GM19455 (cell line): ENCODE data around the gene RGS17.
"Not testable (repeated sequence)": the region's sequence is repeated elsewhere in the genome, so short reads cannot be mapped to it uniquely, and the experiment has no call there.

Experiments used
- ATAC-seq: cut with Tn5 transposase; IDR thresholded peaks from one replicate; pipeline ENCODE4 v1.9.1; 2021; ENCODE audit not compliant: unreplicated experiment

The RGS17 gene

DNA sequence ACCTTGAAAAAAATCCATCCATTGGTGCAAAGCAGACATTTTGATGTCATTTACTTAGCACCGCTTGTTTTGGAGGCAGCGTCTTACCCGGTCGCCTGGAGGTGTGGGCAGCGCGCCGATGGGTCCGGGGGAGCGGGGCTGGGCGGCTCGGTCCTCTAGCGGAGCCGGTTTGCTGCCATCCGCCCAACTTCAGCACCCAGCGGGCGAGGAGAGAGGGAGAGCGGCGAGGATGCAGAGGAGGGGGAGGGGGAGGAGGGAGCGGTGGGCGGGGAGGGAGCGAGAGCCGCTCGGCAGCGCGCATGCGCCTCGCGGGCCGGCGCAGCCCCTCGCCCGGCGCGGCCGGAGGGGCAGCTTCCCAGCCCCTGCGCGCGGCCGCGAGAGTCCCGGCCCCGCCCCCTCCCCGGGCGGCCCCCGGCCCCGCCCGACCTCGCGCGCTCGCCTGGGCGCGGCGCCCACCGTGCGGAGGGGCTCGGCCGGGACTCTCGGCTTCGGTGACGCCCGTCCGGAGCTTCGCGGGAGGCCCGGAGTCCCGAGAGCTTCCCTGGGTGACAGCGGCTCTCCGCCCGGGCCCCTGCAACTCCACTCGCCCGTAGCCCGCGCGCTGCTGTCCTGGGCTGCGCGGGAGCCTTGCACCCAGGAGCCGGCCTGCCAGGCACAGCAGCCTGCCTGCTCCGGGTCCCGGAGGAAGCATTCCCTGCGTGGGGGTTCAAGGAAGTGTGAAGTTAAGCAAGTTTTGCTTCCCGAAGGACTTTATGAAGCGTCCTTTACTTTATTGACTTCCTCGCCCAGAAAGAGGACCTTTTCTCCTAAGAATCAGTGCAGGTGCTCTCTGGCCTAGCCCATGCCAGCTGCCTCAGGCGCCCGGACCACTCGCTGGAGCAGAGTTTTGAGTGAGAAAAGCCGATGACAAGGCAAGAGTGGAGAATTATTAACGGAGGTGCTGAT is at the start of gene RGS17:
Gene RGS17, minus strand, starts transcription at position 246 of the 945 bp plus-strand sequence. CDS start 87,264 bp downstream, outside the sequence.
- ATAC-seq, result peak; percentile 49

GRCh38 chr6:153172815-153173214 is 41.7 kb upstream of the RGS17 start:
- ATAC-seq, result no peak

- no peak for ATAC-seq
These were observed 39.4 kb upstream of the RGS17 start for GRCh38 chr6:153170511-153170910.

DNA sequence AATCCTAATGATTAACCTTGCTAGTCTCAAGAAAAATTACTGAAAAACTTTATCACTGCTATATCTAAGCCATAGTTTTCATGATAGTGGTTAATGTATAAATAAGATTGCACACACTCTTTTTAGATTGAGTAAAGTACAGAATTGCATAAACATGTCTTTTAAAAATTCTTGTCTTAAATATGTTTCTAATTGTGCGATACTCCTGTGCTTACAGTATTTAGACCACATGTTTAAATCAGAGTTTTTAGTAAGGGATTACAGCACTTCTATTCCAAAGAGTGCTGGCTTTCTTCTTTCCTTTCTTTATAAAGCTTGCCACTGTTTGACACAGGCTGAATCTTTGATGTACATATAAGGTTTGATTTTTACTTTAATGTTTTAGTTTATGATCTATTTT is 36.8 kb upstream of the RGS17 start:
- no peak for ATAC-seq

- no peak for ATAC-seq
These were observed 36.2 kb upstream of the RGS17 start for GRCh38 chr6:153167061-153167891.

- ATAC-seq, result no peak
These were observed 31.6 kb upstream of the RGS17 start for GRCh38 chr6:153162646-153163045.

GRCh38 chr6:153162172-153162571 is 31.1 kb upstream of the RGS17 start:
- ATAC-seq, result no peak

DNA sequence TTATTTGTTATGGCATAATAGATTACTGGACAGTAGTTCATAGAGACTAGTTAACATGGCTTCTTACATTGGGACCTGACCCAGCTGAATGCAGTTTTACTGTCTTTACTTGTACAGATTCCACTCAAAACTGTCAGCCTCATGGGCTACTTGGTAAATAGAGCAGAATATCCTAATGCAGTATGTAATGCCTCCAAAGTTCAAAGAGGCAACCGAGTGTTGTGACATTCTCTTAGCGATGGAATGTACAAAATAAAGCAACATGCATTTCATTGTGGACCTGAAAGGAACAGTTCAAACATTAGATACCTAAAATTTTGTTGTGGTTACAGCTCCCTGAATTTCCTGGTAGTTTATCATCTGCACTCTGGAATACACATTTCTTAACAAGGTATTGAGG is 29.1 kb upstream of the RGS17 start:
- ATAC-seq, result no peak

DNA sequence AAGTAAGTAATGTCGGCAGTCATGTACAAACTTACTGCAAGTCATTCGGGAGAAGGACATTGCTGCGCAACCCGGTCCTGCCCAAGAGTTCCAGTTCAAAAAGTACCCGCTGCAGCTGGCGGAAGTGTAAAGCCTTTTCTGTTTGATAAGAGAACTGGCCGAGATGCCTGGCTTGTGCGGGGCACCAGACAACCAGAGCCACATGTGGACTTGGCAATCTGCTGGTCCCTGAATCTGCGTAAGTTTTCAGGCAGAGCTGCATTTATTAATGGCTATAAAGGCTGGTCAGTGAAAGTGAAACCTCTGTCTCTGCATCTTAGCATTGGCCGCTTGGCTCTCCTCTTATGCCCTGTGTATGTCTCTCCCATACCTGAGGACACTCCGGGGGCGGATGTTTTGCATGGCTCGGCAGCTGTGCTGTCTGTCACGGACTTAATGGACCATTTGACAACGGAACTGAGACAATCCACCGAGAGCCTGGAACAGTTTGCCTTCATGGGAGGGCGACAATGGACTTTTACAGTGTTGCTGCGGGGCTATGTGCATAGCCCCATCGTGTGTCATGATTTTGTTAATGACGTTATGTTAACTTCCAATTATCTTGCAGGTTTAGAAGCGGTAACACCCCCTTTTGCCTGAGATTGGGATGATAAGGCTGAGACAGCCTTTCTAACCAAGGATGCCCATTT is 19.8 kb upstream of the RGS17 start:
- no peak for ATAC-seq

DNA sequence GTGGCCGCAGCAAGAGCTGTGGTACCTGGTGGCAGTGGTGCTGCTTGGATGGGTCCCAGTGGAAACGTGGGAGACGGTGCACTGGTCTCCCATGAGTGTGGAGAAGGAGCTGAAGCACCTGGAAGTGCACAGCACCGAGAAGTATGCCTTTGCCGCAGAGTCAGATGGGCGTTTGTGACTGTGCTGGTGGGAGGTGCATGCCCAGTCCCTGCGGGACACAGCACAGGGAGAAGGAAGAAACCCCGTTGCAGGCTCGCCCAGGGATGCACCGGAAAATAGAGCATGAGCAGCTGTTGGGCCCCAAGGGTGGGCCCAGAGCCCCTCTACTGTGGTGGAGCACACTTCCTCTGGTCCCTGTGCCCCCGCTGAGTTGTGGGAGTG is 19.3 kb upstream of the RGS17 start:
- ATAC-seq, result no peak

DNA sequence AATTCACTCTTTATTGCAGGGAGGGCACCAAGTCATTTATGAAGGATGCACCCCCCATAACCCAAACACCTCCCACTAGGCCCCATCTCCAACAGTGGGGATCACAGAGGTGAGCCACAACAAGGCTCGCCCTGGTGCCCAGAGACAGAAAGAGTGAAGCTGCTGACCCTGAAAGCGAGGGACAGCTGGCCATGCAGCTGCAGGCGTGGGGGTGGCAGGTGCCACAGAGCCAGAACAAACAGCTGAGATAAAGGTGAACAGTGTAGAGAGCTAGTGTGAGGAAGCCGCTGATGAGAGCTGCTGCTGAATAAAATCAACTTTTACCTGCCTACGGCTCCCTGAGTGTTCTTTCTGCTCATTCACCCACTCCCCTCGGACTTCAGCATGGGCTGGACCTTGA is 18.8 kb upstream of the RGS17 start:
- no peak for ATAC-seq

GRCh38 chr6:153146413-153146812 is 15.3 kb upstream of the RGS17 start:
- no peak for ATAC-seq

GRCh38 chr6:153145591-153145990 is 14.5 kb upstream of the RGS17 start:
- no peak for ATAC-seq

DNA sequence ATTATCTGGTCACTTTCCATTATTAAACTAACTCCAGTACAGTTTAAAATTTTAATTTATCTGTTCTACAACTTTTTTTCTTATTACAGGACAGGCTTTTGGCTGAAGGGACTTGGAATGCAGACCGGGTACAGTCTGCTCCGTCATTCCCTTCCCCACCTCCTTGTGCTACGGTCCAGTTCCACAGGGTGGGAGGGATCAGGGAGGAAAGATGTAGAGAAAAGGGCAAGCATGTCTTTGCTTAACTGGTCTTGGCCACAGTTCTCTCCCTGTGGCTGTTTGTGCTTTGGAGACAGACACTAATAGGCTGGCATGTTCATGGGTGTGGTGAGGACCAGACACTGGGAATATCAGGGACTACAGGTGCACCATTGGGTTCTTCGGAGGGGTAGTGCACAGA is 12.1 kb upstream of the RGS17 start:
- ATAC-seq, result no peak

DNA sequence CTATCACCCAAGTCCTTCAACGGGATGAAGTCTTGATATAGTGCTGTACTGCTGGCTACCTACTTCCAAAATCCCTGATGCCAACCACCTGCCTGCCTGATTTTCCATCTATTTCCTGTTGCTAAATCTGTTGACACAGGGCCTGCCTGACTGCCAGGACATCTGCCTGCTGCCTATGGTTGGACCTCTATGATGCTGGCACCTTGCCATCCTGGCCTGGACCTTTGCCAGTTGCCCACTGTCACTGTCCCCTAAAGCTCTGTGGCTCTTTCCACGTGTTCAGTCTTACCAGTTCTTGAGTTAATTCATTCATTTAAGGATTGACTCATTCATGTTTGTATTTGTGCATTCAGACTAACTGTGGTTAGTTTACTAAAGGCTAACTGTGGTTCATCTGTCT is 9.2 kb upstream of the RGS17 start:
- ATAC-seq, result no peak

DNA sequence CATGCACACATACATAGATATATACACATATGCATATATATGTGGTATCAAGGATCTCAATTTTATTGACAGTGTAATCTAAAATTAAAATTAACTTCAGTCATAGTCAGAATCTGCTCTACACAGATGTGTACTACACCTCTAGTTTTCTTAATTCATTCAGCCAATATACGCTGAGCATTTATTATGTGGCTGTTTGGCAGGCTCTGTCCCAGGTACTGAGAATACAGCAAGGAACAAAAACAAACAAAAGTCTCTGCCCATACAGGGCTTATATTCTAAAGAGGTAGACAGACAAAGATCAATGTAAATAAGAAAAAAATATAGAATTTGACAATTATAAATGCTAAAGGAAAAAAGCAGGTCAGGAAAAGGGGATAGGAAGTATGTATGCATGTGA is 7.8 kb upstream of the RGS17 start:
- no peak for ATAC-seq

DNA sequence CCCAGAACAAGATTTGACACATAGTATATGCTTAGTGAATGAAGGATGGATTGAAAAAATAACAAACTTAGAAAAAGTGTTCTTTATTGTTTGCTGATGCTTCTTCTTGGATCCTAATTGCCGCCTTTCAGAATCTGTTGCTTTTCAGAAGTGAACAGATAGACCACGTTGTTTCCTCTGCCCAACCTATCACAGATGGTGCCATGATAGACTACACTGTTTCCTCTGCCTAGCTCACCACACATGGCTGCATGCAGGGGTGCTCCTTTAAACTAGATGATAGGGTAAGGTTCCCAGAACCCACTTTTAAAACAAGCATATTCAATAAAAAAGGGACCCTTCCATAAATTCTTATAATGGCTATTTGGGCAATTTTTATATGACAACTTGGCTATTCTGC is 4.6 kb upstream of the RGS17 start:
- no peak for ATAC-seq

DNA sequence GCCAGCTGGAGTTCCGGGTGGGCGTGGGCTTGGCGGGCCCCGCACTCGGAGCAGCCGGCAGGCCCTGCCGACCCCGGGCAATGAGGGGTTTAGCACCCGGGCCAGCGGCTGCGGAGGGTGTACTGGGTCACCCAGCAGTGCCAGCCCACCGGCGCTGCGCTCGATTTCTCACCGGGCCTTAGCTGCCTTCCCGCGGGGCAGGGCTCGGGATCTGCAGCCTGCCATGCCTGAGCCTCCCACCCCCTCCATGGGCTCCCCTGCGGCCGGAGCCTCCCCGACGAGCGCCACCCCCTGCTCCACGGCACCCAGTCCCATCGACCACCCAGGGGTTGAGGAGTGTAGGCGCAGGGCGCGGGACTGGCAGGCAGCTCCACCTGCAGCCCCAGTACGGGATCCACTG is 2.6 kb upstream of the RGS17 start:
- ATAC-seq, result not testable (repeated sequence)

GRCh38 chr6:153130515-153131036 is 506 bp downstream of the RGS17 start:
- ATAC-seq, result peak; percentile 4

GRCh38 chr6:153129873-153130514 is 1.1 kb downstream of the RGS17 start:
- ATAC-seq, result no peak

- no peak for ATAC-seq
These were observed 4.9 kb downstream of the RGS17 start for GRCh38 chr6:153126218-153126617.
